Astrocyte (in vitro differentiated cells and primary cell): Measurements from ENCODE around the gene MCF2L. TPM values are rescaled to one million over a fixed set of nuclear protein-coding genes. Genes with fewer than 3 reads are reported as not detected.

Source experiments
- DNase-seq: peaks from one replicate; pipeline ENCODE4 v3.0.0-alpha.2; 2010; ENCODE audit warnings: low read depth
- FAIRE-seq: peaks from 2 replicates; lab custom pipeline; 2011; peaks lifted over from hg19 to GRCh38; lab: Jason Lieb, UNC
- H2AFZ ChIP-seq: 2 replicates; pipeline ENCODE4 v1.6.0; 2012; ENCODE audit warnings: low read depth, low read length, inconsistent platforms
- H3K27ac ChIP-seq: 2 replicates; pipeline ENCODE4 v1.5.1; 2011; ENCODE audit warnings: low read depth, low read length, inconsistent platforms
- H3K27me3 ChIP-seq: 2 replicates; pipeline ENCODE4 v1.6.0; 2011; ENCODE audit warnings: low read length, inconsistent platforms; ENCODE audit not compliant: insufficient read depth
- H3K36me3 ChIP-seq: 2 replicates; pipeline ENCODE4 v1.5.1; 2011; ENCODE audit warnings: low read length, inconsistent platforms; ENCODE audit not compliant: insufficient read depth
- H3K4me1 ChIP-seq: 2 replicates; pipeline ENCODE4 v1.5.1; 2011; ENCODE audit warnings: low read length, inconsistent platforms; ENCODE audit not compliant: insufficient read depth
- H3K4me2 ChIP-seq: 2 replicates; pipeline ENCODE4 v1.6.0; 2012; ENCODE audit warnings: low read length, inconsistent platforms
- H3K4me3 ChIP-seq: 2 replicates; pipeline ENCODE4 v1.5.1; 2011; ENCODE audit warnings: low read depth, mild to moderate bottlenecking, low read length, inconsistent platforms; ENCODE audit not compliant: insufficient read depth
- H3K79me2 ChIP-seq: 2 replicates; pipeline ENCODE4 v1.6.0; 2012; ENCODE audit warnings: mild to moderate bottlenecking, low read length, inconsistent platforms; ENCODE audit not compliant: insufficient read depth
- H3K9ac ChIP-seq: 2 replicates; pipeline ENCODE4 v1.6.0; 2012; ENCODE audit warnings: mild to moderate bottlenecking, low read length, inconsistent platforms
- H3K9me3 ChIP-seq: 2 replicates; pipeline ENCODE4 v1.5.1; 2012; ENCODE audit warnings: low read depth, mild to moderate bottlenecking, low read length, inconsistent platforms; ENCODE audit not compliant: insufficient read depth
- H4K20me1 ChIP-seq: 2 replicates; pipeline ENCODE4 v1.6.0; 2012; ENCODE audit warnings: low read length, inconsistent platforms; ENCODE audit not compliant: insufficient read depth
- H3K27ac Mint-ChIP-seq: one replicate; pipeline ENCODE4 v1.8.0; 2021; ENCODE audit warnings: mild to moderate bottlenecking, mixed read lengths; ENCODE audit not compliant: unreplicated experiment
- H3K27me3 Mint-ChIP-seq: one replicate; pipeline ENCODE4 v1.8.0; 2021; ENCODE audit warnings: low read depth, mixed read lengths; ENCODE audit not compliant: unreplicated experiment
- H3K36me3 Mint-ChIP-seq: one replicate; pipeline ENCODE4 v1.8.0; 2021; ENCODE audit warnings: low read depth, mixed read lengths; ENCODE audit not compliant: unreplicated experiment
- H3K4me1 Mint-ChIP-seq: one replicate; pipeline ENCODE4 v1.8.0; 2021; ENCODE audit warnings: low read depth, mixed read lengths; ENCODE audit not compliant: unreplicated experiment
- H3K4me3 Mint-ChIP-seq: one replicate; pipeline ENCODE4 v1.8.0; 2021; ENCODE audit warnings: mild to moderate bottlenecking, moderate library complexity, mixed read lengths; ENCODE audit not compliant: unreplicated experiment
- H3K9me3 Mint-ChIP-seq: one replicate; pipeline ENCODE4 v1.8.0; 2021; ENCODE audit warnings: mild to moderate bottlenecking, mixed read lengths; ENCODE audit not compliant: unreplicated experiment
- EZH2 ChIP-seq: IDR thresholded peaks from 2 replicates; pipeline ENCODE4 v1.6.1; 2012; ENCODE audit warnings: mild to moderate bottlenecking, low read length, inconsistent platforms; ENCODE audit not compliant: insufficient read depth
- total RNA-seq: library from RNA; stranded (reverse); gene quantifications from 2 replicates; pipeline ENCODE4 v1.2.1, GENCODE V29; 2021
- TF ChIP-seq, protein P1 (sequence below): IDR thresholded peaks from 2 replicates; pipeline ENCODE4 v1.5.1; 2011; ENCODE audit warnings: low read depth, mild to moderate bottlenecking, inconsistent platforms, low read length, moderate library complexity; ENCODE audit not compliant: insufficient read depth

Gene MCF2L
- total RNA-seq, 1 donor from 2014 or later: 3.4 TPM

DNA sequence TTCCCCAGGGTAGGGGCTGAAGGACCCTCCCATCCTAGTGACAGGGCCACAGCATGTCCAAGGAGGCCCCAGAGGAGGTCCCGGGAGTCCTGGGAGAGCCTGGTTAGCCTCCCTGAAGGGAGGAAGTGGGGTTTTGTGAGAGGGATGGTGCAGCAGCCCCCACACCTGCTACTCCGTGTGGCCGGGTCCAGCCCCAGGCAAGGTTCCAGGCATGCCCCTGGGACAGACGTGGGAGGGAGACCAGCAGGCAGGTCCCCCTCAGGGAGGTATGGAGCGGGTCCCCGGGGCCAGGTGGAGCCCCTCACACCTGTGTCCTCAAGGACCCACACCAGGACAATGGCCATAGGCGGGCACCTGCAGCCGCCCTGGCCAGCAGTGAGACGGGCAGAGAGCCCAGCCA lies 134.6 kb downstream of the MCF2L start:
- Histone ChIP-seq H3K4me1 (no peaks in the 10 kb centered on the region), H3K9me3 (no peaks in the 10 kb centered on the region), H3K4me3 (no peak overlapping the region), H3K27ac (no peak overlapping the region), H4K20me1 (no peaks in the 10 kb centered on the region), H3K79me2 (no peaks in the 10 kb centered on the region), H3K27me3 (peaks cover 7% of the 10 kb centered on the region), H3K9ac (no peak overlapping the region), H3K36me3 (no peaks in the 10 kb centered on the region), H3K4me2 (no peak overlapping the region), H2AFZ (no peak overlapping the region)
- Mint-ChIP-seq H3K9me3 (no peaks in the 10 kb centered on the region), H3K4me3 (no peak overlapping the region), H3K27me3 (peaks cover 15% of the 10 kb centered on the region), H3K36me3 (no peaks in the 10 kb centered on the region), H3K4me1 (no peaks in the 10 kb centered on the region), H3K27ac (no peak overlapping the region)
- no peak for TF ChIP-seq EZH2
- TF ChIP-seq, protein P1, sequence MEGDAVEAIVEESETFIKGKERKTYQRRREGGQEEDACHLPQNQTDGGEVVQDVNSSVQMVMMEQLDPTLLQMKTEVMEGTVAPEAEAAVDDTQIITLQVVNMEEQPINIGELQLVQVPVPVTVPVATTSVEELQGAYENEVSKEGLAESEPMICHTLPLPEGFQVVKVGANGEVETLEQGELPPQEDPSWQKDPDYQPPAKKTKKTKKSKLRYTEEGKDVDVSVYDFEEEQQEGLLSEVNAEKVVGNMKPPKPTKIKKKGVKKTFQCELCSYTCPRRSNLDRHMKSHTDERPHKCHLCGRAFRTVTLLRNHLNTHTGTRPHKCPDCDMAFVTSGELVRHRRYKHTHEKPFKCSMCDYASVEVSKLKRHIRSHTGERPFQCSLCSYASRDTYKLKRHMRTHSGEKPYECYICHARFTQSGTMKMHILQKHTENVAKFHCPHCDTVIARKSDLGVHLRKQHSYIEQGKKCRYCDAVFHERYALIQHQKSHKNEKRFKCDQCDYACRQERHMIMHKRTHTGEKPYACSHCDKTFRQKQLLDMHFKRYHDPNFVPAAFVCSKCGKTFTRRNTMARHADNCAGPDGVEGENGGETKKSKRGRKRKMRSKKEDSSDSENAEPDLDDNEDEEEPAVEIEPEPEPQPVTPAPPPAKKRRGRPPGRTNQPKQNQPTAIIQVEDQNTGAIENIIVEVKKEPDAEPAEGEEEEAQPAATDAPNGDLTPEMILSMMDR: no peak
- FAIRE-seq (no peak), DNase-seq (no peak)

DNA sequence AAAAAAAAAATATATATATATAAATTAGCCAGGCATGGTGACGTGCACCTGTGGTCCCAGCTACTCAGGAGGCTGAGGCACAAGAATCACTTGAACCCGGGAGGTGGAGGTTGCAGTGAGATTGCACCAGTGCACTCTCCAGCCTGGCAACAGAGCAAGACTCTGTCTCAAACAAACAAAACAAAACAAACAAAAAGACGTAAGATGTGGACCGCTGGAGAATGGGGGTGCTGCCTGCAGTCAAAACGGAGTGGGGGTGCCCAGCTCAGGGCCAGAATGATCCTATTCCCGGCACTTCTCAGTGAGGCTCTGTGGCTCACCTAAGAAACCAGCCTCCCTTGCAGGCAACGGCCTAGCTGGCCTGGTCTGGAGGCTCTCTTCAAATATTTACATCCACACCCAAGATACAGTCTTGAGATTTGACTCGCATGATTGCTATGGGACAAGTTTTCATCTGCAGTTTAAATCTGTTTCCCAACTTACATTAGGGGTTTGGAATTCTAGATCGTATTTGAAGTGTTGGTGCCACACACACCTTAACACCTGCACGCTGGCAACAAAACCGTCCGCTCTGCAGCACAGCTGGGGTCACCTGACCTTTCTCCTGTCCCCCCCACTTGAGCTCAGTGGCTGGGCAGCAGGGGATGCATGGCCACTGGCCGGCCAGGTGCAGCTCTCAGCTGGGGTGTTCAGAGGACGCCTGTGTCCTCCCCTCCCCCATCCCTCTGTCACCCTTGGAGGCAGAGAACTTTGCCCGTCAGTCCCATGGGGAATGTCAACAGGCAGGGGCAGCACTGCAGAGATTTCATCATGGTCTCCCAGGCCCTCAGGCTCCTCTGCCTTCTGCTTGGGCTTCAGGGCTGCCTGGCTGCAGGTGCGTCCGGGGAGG lies 136.3 kb downstream of the MCF2L start, which contains the start of gene F7:
F7 (plus strand) TSS at position 760 of the 889 bp plus-strand sequence; CDS start at position 811, 51 bp downstream.
- no peak within 1 kb of the TSS for H3K4me2 ChIP-seq
- TF ChIP-seq EZH2: no peak
- TF ChIP-seq, protein P1: no peak
- Mint-ChIP-seq H3K27me3 (peaks cover 17% of the 10 kb centered on the region), H3K9me3 (peaks cover 3% of the 10 kb centered on the region), H3K4me1 (no peaks in the 10 kb centered on the region), H3K36me3 (no peaks in the 10 kb centered on the region), H3K27ac (no peak within 1 kb of the TSS), H3K4me3 (no peak within 1 kb of the TSS)
- H3K4me1 ChIP-seq: peaks cover 1% of the 10 kb centered on the region
- no peaks in the 10 kb centered on the region for H3K36me3 ChIP-seq
- H2AFZ ChIP-seq: no peak within 1 kb of the TSS
- no peaks in the 10 kb centered on the region for H4K20me1 ChIP-seq
- FAIRE-seq: no peak
- no peaks in the 10 kb centered on the region for H3K9me3 ChIP-seq
- H3K4me3 ChIP-seq: no peak within 1 kb of the TSS
- no peak within 1 kb of the TSS for H3K9ac ChIP-seq
- H3K27ac ChIP-seq: no peak within 1 kb of the TSS
- no peaks in the 10 kb centered on the region for H3K79me2 ChIP-seq
- H3K27me3 ChIP-seq: peaks cover 9% of the 10 kb centered on the region
- no peak for DNase-seq
